GM18951 (cell line): ENCODE results near the gene PHACTR2.
"Not testable (repeated sequence)": the region's sequence is repeated elsewhere in the genome, so short reads cannot be mapped to it uniquely, and the experiment has no call there.

Experiments
- POLR2A ChIP-seq: IDR thresholded peaks from 4 replicates; pipeline ENCODE4 v1.6.1; 2011; ENCODE audit warnings: mild to moderate bottlenecking; ENCODE audit not compliant: insufficient read length, insufficient read depth; ENCODE audit errors: extremely low read depth
- in situ Hi-C: fragments of 300-500 bp; cut with MboI; formaldehyde crosslinking; loops from one replicate; pipeline ENCODE4 v1.12.0; 2022; ENCODE audit warnings: low sequenced_read_pairs, mixed read lengths, inconsistent platforms; ENCODE audit not compliant: unreplicated experiment

The PHACTR2 gene

DNA sequence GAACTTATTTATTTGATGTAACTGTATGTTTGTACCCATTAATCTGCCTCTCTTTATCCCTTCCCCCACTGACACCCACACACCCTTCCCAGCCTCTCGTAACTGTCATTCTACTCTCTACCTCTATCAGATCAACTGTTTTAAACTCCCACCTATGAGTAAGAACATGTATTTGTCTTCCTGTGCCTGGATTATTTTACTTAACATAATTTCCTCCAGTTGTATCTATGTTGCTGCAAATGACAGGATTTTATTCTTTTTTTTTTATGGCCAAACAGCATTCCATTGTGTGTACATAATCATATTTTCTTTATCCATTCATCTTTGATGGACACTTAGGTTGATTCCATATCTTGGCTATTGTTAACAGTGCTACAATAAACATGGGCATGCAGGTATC is 49.3 kb downstream of the PHACTR2 start:
- TF ChIP-seq POLR2A, result no peak
- in situ Hi-C loops, result no loop called here

DNA sequence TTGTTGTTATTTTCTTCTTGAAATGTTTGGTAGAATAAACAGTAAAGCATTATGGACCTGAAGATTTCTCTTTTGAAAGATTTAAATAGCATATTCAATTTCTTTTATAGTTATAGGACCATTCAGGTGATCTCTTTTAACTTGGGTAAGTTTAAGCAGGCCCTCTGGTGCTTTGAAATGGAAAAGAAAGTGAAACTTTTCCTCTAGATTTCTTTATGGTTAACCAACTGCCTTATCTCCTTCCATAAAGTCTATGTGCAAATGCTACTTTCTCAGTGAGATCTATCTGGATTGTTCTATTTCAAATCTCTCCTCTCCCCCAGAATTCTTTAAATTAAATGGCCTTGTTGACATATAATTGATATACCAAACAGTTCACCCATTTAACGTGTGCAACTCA is 54.0 kb downstream of the PHACTR2 start:
- in situ Hi-C loops, result no loop called here
- TF ChIP-seq POLR2A, result no peak

DNA sequence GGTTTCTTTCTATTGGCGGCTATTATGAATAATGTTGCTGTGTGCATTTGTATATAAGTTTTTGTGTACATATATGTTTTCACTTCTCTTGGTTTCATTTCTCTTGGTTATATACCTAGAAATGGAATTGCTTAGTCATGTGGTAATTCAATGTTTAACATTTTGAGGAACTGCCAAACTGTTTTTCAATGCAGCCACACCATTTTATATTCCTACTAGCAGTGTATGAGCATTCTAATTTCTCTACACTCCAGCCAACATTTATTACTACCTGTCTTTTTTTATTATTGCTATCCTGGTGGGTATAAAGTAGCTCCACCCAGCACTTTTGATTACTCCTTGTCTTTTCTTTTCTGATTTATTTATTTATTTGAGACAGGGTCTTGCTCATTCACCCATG is 54.8 kb downstream of the PHACTR2 start:
- TF ChIP-seq POLR2A, result no peak
- in situ Hi-C loops, result no loop called here

DNA sequence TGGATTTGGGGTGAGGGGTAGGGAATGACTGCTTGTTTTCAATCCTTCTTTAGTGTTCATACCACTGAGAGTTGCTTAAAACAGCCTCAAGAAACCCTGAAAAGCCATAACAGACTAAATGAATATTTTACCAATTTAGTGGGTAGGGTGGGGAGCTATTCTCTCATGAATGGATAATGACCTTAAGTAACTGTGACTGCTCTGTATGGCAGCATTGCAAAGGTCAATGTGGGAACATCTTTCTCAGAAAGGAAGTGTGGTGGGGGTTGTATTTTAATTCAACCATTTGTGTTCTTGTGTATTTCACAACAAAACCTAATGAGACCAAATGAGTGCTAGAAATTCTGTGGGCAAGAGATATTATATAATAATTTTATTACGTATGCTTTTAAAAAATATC is 55.7 kb downstream of the PHACTR2 start:
- no peak for TF ChIP-seq POLR2A
- in situ Hi-C loops, result no loop called here

DNA sequence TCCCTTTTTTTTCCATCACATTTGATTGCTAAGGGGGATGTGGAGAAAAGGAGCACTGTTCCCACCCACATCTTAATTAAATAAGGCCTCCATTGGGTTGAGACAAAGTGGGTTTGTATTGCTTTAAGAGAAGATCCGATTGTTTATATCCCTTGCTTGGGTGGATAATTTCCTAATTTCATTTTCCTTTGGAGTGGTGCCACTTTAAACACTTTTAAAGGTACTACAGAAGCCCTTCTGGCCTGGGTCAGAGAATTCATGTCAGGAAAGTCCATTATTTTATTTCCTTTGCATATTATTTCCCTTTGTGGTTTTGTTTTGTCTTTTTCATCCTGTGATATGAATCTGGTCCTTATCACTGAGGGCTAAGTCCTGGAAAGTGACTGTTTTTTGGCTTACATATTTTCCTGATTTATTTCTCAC is 56.9 kb downstream of the PHACTR2 start:
- in situ Hi-C loops, result no loop called here
- no peak for TF ChIP-seq POLR2A

DNA sequence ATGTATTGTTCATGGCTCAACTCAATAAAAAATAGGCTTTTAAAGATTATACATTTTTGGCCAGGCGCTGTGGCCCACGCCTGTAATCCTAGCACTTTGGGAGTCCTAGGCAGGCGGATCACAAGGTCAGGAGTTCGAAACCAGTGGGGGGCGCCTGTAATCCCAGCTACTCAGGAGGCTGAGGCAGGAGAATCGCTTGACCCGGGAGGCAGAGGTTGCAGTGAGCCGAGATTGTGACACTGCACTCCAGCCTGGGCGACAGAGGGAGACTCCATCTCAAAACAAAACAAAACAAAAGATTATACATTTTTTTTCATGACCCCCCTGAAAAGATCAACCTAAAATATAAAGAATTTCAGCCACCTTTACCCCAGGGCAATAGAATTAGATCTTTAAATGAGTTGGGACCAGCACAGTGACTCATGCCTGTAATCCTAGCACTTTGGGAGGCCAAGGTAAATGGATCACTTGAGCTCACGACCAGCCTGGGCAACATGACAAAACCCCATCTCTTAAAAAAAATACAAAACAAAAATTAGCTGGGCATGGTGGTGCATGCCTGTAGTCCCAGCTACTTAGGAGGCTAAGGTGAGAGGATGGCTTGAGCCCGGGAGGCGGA is 60.4 kb downstream of the PHACTR2 start:
- in situ Hi-C loops, result not testable (repeated sequence)

DNA sequence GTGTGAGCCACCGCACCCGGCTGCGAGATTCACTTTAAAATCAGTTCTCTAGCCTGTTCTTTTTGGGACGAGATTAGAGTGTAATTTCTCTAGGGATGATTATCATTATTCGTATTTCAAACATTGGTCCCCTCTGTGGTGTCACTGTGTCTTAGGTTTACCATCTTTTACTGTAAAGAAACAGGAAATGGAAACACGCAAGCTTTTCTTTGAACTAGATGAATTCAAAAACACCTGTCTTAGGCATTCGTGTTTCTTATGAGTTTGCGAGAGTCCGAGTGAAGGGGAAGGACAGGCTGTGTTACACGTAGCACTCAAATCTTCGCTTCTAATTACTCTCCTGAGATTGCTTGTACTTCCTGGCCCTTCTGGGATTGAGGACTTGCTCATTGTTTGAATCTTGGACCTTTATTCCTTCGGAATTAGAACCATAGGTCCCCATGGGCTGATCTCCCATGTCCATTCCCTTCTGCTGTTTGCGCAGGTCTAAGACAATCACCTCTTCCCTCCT is 61.6 kb downstream of the PHACTR2 start:
- no peak for TF ChIP-seq POLR2A
- in situ Hi-C loops, result no loop called here

DNA sequence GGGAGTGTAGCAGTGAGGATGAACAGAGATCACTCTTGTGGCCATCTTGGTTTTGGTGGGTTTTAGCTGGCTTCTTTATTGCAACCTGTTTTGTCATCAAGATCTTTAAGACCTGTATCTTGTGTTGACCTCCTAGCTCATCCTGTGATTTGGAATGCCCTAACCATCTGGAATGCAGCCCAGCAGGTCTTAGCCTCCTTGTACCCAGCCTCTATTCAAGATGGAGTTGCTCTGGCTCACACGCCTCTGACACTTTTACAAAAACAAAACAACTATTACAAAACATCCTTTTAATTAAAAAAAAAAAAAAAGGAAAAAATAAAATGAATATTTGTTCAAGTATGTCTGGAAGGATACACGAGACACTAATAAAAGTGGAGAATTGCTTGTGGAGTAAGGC is 62.4 kb downstream of the PHACTR2 start:
- in situ Hi-C loops, result no loop called here
- no peak for TF ChIP-seq POLR2A

DNA sequence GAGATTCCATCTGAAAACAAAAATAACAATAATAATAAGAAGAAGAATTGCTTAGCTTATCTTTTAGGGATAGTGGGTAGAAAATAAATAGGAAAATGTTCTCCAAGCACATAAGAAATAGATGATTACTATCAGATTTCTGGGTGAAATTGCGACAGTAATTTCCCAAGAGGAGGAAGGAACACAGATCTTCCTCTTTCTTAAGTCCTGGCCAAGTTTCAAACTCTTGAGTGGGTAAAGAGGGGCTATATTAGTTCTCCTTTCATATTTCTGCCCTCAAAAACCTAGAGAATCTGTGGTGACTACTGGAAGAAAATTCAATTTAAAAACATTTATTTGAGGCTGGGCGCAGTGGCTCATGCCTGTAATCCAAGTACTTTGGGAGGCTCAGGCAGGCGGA is 63.7 kb downstream of the PHACTR2 start:
- TF ChIP-seq POLR2A, result no peak
- in situ Hi-C loops, result no loop called here

DNA sequence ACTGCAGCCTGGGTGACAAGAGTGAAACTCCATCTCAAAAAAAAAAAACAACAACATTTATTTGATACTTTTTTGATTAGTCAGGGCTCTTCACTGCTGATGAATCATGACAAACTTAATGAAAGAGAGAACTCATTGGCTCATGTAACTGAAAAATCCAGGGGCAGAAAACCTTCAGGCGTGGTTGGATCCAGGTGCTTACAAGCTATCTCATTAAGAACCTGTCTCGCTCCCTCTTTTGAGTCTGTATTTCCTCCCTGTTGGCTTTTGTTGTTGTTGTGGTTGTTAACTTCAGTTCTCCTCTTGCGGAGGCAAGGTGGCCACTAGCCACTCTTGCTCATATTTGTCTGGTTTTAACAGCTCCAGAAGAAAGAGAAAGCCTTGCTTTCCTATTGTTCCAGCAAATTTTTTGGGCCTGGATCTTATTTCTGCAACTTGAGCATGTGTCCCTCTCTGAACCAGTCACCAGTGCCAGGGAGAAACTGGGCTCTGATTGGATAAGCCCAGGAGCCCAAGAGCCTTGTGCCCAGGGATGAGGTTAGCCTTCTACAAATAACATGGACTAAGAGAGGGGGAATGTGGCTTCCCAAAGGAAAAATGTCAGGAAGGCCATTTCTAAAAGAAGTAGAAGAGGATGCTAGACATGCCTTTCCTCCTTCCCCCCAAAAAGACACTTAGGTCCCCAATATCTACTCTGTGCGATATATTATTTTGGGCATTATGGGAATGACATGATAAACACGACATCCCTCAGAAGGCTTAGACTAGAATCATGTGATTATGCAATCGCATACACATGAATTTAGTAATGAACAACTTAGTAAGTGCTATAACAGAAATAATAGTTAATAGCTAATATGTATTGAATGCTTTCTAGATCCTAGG is 64.5 kb downstream of the PHACTR2 start:
- in situ Hi-C loops, result no loop called here
- TF ChIP-seq POLR2A, result no peak

DNA sequence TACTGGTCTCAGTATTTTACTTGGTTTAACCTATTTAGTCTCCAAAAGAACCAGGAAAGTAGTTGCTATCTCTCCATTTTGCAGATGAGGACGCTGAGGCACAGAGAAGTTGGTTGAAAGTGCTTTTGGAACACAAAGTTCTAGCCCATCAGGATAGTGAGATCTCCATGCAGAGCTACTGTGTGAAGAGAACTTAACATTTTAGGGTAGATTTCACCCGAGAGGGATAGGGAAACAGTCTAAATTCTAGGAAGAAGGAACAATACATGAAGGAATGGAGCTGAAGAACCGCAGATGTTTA is 65.1 kb downstream of the PHACTR2 start:
- in situ Hi-C loops, result no loop called here
- no peak for TF ChIP-seq POLR2A

DNA sequence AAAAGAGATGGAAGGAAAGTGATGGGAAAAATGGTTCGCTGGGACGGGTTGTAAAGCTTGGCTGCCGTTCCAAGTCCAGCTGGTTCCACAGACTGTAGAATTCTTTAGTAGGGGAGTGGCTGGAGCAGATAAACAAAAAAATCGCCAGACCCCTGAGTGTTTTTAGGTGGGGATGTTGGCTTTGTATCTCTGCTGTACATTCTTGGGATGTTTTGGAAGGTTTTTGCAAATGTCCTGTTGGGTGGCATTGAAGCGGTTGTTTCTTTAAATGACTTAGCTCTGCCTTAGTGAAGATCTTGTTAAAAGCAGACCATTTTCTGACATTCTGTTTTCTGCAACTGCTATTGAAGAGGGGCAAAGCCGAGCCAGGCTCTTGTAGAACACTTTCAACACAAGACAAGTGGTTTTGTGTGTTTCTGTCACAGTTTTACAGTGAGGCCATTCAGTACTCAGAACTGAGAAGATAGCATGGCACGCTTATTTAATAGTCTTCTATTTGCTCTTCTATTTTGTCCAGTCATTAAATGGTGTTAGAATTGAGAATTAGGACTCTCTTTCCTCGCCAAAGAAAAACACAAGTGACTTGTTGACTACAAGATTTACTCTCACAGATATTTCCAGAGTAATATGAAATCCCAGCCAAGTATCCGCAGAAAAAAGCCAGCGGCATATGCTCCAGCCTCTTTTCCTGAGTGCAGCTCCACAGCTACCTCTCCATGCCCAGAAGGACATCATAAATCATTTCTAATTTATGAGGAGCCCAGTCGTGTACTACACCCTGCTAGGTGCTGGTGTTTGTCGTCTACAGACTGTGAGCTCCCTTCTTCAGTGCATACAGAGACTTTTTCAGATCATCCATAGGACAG is 65.8 kb downstream of the PHACTR2 start:
- TF ChIP-seq POLR2A, result no peak
- in situ Hi-C loops, result no loop called here

DNA sequence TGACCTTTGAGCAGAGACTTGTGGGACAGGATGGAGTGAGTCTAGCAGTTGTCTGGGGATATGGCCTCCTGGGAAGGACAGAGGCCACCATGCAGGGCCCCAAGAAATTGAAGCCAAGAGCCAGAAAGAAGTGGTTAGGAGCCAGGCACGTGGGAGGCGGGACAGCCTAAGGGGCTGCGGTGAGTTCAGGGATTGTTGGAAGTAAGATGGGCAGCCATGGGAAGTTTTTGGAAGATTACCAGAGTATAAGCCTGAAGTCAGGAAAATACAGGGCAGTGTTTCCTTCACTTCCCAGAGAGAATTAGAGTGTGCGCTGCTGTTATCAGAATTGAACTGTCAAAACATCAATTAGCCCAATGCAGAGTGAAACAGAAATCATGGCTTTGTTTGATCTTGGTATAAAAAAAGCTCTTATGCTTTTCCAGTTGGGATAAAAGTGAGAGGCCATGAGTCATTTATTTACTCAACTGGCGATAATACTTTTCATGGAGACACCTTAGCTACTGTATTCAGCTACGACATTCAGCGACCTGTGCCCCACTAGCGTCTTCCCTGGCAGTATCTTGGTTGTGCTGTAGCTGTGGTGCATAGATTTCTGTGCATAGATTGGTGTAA is 66.9 kb downstream of the PHACTR2 start:
- in situ Hi-C loops, result no loop called here
- TF ChIP-seq POLR2A, result no peak
